ENCODE measurements around the gene LTBP4.
A peak's percentile ranks its signal among the peaks of the same experiment; 100 is the strongest.
"Not testable (repeated sequence)": the region's sequence is repeated elsewhere in the genome, so short reads cannot be mapped to it uniquely, and the experiment has no call there.

The LTBP4 gene

DNA sequence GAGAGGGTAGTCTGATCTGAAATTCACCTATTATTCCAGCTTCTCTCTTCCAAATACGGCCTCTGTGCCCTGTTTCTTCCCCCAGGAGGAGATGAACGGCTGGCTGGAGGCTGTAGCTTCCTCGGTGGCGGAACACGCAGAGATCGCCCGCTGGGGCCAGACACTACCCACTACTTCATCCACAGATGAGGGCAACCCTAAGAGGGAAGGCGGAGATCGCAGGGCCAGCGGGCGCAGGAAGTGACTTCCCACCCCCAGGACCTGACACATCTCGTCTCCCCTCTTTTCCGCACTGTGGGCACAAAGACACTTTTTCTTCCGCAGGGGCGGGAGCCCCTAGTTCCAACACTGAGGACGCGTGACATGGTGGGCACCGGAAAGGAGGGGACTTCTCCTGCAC lies 25.8 kb upstream of the LTBP4 start:
- DNase-seq (ENCODE audit: low read depth in 3 of 3): no peak

DNA sequence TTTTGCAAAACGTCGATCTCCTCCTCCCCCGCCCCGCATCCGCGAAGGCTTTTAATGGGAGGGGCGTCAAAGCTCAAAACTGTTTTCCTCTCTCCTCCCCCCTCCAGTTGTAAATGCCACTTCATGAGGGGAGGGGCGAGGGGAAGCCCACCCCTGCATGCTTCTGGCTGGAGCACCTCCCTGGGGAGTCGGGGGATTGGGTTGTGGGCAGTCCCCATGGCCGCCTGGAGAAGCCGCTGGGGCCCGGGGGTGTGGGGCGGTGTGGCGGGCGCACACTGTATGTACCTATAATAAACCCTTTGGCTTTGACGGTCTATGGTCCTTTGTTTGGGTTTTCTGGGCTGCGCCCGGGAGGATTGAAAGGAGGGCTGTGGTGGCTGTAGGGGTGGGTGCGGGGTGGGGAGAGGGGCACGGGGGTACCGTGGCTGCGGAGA lies 25.0 kb upstream of the LTBP4 start:
- no peak for DNase-seq (ENCODE audit: low read depth in 3 of 3)

DNA sequence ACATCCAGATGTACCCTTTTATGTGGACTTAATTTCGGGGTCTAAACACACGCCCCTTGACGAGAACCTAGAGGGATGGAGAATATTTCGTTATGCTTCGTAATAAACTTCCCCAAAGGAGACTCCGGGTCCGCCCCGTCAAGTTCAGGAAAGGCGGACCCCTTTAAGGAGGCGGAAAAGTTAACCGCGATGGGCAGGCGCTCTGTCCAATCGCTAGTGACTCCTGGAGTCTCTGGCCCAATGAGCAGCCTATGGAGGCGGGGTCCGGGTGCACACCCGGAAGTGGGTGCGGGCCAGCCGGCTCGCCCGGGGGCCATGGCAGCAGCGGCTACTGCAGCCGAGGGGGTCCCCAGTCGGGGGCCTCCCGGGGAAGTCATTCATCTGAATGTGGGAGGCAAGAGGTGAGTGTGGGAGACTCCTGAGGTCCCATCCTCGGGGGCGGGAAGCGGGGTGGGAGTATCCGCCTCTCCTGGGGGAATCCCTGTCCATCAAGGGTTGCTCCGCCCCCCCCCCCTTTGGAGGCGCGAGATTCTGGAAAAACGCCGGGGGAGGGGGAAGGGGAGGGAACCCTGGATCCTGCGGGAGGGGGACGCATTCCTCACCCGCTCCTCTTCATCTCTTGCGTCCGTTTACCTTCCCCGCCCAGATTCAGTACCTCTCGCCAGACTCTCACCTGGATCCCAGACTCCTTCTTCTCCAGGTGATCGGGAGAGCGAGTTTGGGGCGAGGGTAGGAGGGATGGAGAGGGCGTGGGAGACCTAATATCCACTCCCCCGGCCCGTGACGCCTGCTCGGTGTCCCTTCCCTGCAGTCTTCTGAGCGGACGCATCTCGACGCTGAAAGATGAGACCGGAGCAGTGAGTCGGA lies 24.4 kb upstream of the LTBP4 start, which contains the start of gene SHKBP1:
TSS of gene SHKBP1 (plus strand) at position 289 of the 867 bp plus-strand sequence. CDS start at position 316, 27 bp downstream.
- peak; percentile 87 to 89 (median 88) for DNase-seq (ENCODE audit: low read depth in 3 of 3)

DNA sequence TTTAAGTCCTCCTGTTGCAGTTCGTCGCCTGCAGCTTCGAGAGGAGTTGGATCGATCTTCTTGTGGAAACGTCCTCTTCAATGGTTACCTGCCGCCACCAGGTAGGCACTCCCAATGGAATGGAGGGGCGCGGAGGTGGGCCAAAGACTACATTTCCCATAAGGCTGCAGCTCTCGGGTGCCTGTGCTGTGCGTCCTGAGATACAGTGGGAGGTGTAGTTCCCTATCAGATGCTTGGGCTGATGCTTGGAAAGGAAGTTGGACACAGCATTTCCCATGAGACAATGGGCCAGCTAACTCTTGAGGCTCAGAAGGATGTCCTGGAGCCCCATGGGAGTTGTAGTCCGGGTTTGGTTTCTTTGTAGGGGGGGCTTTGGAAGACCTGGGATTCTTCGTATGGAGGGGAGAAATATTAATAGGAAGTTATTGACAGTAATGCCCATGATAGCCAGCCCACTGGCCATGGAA lies 22.7 kb upstream of the LTBP4 start:
- DNase-seq (ENCODE audit: low read depth in 3 of 3): no peak

DNA sequence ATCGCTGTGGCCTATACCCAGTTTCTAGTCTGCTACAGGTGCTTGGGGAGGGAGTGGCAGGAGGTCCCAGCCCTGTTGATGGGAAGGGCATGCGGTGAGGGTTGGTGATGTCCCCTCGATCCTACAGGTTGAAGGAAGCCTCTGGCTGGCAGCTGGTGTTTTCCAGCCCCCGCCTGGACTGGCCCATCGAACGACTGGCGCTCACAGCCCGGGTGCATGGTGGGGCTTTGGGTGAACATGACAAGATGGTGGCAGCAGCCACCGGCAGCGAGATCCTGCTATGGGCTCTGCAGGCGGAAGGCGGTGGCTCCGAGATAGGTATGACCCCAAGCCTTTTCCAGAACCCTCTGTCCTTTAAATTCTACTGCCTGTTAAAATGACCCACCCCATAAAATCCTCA lies 20.6 kb upstream of the LTBP4 start:
- no peak for DNase-seq (ENCODE audit: low read depth in 3 of 3)

DNA sequence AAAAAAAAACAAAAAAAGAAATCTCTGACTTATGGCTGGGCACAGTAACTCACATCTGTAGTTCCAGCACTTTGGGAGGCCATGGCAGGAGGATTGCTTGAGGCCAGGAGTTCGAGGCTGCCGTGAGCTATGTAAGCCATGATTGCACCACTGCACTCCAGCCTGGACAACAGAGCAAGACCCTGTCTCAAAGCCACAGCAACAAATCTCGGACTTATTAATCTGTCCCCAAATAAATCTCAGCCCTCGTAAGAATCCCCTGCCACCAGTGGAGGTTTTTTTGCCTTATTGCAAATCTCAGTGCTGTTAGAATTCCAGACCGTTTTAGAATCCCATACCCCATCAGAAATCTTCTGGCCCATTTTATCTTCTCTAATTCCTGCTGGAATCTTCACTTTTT lies 19.6 kb upstream of the LTBP4 start:
- DNase-seq (ENCODE audit: low read depth in 3 of 3): no peak

- DNase-seq (ENCODE audit: low read depth in 3 of 3): no peak
Observed at GRCh38 chr19:40582467-40582866, 18.7 kb upstream of the LTBP4 start.

DNA sequence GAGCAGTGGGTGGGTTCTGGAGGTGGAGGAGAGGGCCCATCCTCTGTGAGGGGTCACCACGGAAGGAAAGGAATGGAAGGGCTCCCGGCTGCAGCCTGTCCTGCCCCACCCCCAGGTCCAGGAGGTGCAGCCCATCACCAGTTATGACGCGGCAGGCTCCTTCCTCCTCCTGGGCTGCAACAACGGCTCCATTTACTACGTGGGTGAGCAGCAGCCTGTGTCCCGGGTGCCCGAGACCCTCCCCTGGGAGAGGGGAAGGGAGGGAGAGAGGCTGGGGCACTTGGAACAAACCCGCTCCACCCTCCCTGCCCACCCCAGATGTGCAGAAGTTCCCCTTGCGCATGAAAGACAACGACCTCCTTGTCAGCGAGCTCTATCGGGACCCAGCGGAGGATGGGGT lies 17.9 kb upstream of the LTBP4 start:
- DNase-seq (ENCODE audit: low read depth in 3 of 3): no peak

DNA sequence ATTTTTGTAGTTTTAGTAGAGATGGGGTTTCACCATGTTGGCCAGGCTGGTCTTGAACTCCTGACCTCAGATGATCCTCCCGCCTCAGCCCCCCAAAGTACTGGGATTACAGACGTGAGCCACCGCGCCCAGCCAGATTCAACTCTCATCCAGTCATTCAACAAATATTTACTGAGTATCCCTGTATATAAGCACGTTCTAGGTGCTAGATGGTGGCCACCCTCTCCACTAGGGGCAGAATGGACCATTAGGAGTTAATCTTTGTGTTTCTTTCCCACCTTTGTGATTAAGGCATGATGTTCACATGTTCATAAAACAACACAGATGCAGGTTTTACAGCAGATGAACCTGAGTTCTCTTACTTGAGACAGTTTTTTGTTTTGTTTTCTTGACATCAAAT lies 17.2 kb upstream of the LTBP4 start:
- DNase-seq (ENCODE audit: low read depth in 3 of 3): no peak

GRCh38 chr19:40585241-40585981 lies 15.8 kb upstream of the LTBP4 start:
- no peak for DNase-seq (ENCODE audit: low read depth in 3 of 3)

DNA sequence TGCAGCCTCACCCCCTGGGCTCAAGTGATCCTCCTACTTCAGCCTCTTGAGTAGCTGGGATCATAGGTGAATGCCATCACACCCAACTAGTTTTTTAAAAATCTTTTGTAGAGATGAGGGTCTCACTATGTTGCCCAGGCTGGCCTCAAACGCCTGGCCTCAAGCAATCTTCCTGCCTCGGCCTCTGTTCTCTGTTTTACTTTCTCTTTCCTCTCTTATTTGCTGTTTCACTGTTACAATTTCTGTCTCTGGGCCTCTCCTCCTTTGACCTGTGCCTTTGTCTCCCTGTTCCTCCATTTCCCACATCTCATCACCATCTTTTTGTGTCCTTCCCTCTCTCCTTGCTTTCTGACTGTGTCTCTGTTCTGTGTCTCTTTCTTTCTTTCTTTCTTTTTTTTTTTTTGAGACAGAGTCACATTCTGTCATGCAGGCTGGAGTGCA lies 15.2 kb upstream of the LTBP4 start:
- DNase-seq (ENCODE audit: low read depth in 3 of 3): no peak

DNA sequence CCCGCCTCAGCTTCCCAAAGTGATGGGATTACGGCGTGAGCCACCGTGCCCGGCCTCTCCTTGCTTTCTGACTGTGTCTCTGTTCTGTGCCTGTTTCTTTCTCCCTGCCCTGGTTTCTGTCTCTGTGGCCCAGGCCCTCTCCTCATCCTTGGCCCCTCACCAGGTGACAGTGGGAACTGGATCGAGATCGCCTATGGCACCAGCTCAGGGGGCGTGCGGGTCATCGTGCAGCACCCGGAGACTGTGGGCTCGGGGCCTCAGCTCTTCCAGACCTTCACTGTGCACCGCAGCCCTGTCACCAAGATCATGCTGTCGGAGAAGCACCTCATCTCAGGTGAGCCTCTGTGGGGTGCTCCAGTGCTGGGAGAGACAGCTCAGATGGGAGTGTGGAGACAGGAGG lies 14.6 kb upstream of the LTBP4 start:
- DNase-seq (ENCODE audit: low read depth in 3 of 3): no peak

- DNase-seq (ENCODE audit: low read depth in 3 of 3): no peak
Observed at GRCh38 chr19:40588110-40588854, 12.9 kb upstream of the LTBP4 start.

GRCh38 chr19:40588926-40589569 lies 12.1 kb upstream of the LTBP4 start:
- no peak for DNase-seq (ENCODE audit: low read depth in 3 of 3)

DNA sequence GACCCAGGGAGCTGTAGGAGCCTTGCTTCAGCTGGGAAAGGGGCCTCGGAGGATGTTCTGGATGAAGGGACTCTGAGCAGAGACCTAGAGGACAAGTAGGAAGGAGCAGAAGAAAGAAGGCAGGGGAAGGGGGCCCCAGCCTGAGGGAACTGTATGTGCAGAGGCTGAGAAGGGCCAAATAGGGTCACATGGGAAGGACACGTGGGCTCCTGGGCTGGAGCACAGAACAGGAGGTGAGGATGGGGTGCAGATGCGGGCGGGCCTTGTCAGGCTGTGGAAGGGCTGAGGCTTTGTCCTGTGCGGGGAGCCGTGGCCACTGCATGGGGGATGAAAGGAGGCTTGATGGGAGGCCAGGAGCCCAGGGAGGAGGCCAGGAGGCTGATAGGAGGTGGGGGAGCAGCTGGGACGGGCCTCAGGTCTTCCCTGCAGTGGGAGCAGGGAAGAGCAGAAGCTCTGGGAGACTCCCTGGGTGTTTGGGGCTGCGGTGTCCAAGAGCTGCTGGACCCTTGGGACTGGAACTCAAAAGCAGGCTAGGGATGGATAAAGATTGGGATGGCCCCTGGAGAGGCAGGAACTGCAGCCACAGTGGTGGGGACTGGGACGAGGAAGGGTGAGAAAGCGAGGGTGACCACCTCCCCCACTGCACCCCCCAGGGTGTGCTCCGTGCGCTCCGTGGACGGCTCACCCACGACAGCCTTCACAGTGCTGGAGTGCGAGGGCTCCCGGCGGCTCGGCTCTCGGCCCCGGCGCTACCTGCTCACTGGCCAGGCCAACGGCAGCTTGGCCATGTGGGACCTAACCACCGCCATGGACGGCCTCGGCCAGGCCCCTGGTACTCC lies 11.4 kb upstream of the LTBP4 start:
- no peak for DNase-seq (ENCODE audit: low read depth in 3 of 3)

- no peak for DNase-seq (ENCODE audit: low read depth in 3 of 3)
Observed at GRCh38 chr19:40590464-40591265, 10.5 kb upstream of the LTBP4 start.

- DNase-seq (ENCODE audit: low read depth in 3 of 3): not testable (repeated sequence)
Observed at GRCh38 chr19:40591724-40592123, 9.4 kb upstream of the LTBP4 start.

DNA sequence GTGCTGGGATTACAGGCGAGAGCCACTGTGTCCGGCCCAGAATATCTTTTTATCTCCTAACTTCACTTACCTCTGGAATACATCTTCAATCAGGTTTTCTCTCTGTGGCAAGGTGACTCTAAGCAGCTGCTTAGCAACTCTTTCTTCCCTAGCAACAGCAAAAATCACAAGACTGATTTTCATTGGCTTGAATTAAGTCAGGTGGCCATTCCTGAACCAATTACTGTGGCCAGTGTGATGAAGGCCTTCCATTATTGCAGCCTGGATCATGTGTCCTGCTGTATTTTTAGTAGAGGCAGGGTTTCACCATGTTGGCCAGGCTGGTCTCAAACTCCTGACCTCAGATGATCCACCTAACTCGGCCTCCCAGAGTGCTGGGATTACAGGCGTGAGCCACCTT lies 9.0 kb upstream of the LTBP4 start:
- DNase-seq (ENCODE audit: low read depth in 3 of 3): no peak

DNA sequence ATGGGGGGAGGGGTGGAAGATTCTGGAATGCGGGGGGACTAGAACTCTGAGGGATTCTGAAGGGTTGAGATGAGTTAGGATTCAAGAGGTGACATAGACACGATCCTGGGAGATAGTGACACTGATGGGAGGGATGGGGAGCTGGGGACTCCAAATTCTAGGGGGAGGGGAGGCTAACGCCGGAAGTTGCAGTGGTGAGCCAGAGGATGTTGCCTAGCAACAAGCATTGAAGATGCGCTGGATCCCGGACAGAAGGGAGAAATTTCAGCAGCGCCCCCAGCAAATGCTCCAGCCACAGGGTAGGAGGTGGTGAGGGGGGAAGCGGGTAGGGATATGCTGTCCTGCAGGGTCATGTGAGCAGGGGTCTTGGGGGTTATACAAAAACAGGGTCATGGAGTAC lies 6.9 kb upstream of the LTBP4 start:
- DNase-seq (ENCODE audit: low read depth in 3 of 3): no peak

- no peak for DNase-seq (ENCODE audit: low read depth in 3 of 3)
Observed at GRCh38 chr19:40594657-40595091, 6.5 kb upstream of the LTBP4 start.
